IMR-90 (cell line): ENCODE measurements around the gene GCK. TPM values are rescaled to one million over a fixed set of nuclear protein-coding genes. Genes with fewer than 3 reads are reported as not detected.

Experiments
- ATAC-seq: fragments of 200-7000 bp; cut with Tn5 transposase; 2 replicates; pipeline ENCODE4 v1.9.1; 2020; ENCODE audit warnings: low read depth, mild to moderate bottlenecking, moderate library complexity
- BruUV-seq: library from RNA; stranded (reverse); fragments of 400-500 nt; replicated peaks from 2 replicates; lab custom pipeline; 2021; lab: Mats Ljungman, UMichigan
- CTCF ChIA-PET: fragments of 300-600 bp; formaldehyde crosslinking; extraction: SDS; loops from one replicate; lab custom pipeline; 2021; ENCODE audit warnings: antibody characterized with exemption; lab: Yijun Ruan, JAX
- POLR2A ChIA-PET: fragments of 300-600 bp; sonication (Branson Sonifier 250); formaldehyde crosslinking; loops from one replicate; lab custom pipeline; 2022; ENCODE audit warnings: antibody characterized with exemption; ENCODE audit not compliant: unreplicated experiment; lab: Charles Lee
- DNase-seq: peaks from one replicate; pipeline ENCODE4 v3.0.0; 2013
- H2AFZ ChIP-seq: replicated peaks from 2 replicates; pipeline ENCODE3; 2013; ENCODE audit warnings: low read length, mild to moderate bottlenecking; ENCODE audit not compliant: poor library complexity
- H2AK5ac ChIP-seq: 2 replicates; pipeline ENCODE4 v1.6.1; 2013; ENCODE audit warnings: low read depth, low read length, inconsistent platforms
- H2AK9ac ChIP-seq: replicated peaks from 2 replicates; pipeline ENCODE3; 2013; ENCODE audit warnings: mild to moderate bottlenecking, low read depth, low read length, moderate library complexity; ENCODE audit not compliant: poor library complexity
- H2BK120ac ChIP-seq: 2 replicates; pipeline ENCODE4 v1.6.1; 2013; ENCODE audit warnings: low read depth, low read length, inconsistent platforms
- H2BK15ac ChIP-seq: 3 replicates; pipeline ENCODE4 v1.6.1; 2013; ENCODE audit warnings: low read depth, low read length, inconsistent platforms
- H2BK20ac ChIP-seq: 2 replicates; pipeline ENCODE4 v1.6.1; 2013; ENCODE audit warnings: low read depth, mild to moderate bottlenecking, inconsistent platforms, low read length, moderate library complexity
- H2BK5ac ChIP-seq: 2 replicates; pipeline ENCODE4 v1.6.1; 2013; ENCODE audit warnings: mild to moderate bottlenecking, low read depth, low read length, inconsistent platforms; ENCODE audit not compliant: poor library complexity, severe bottlenecking
- H3K14ac ChIP-seq: replicated peaks from 2 replicates; pipeline ENCODE4 v1.6.1; 2013; ENCODE audit warnings: low read depth, low read length, inconsistent platforms
- H3K18ac ChIP-seq: 2 replicates; pipeline ENCODE4 v1.6.1; 2013; ENCODE audit warnings: low read depth, low read length, control low read depth
- H3K23ac ChIP-seq: 2 replicates; pipeline ENCODE4 v1.6.1; 2013; ENCODE audit warnings: low read depth, low read length, inconsistent platforms
- H3K27ac ChIP-seq: 2 replicates; pipeline ENCODE4 v1.5.1; 2013; ENCODE audit warnings: mild to moderate bottlenecking, control low read depth, low read length; ENCODE audit not compliant: insufficient read depth
- H3K27me3 ChIP-seq: 2 replicates; pipeline ENCODE4 v1.6.1; 2013; ENCODE audit warnings: low read length; ENCODE audit not compliant: control insufficient read depth, insufficient read depth
- H3K36me3 ChIP-seq: 2 replicates; pipeline ENCODE4 v1.6.1; 2013; ENCODE audit warnings: low read length, mixed read lengths; ENCODE audit not compliant: control insufficient read depth, insufficient read depth
- H3K4ac ChIP-seq: 2 replicates; pipeline ENCODE4 v1.6.1; 2013; ENCODE audit warnings: low read depth, low read length, inconsistent platforms
- H3K4me1 ChIP-seq: 2 replicates; pipeline ENCODE4 v1.6.1; 2013; ENCODE audit warnings: low read length, mixed read lengths; ENCODE audit not compliant: control insufficient read depth, insufficient read depth
- H3K4me2 ChIP-seq: 2 replicates; pipeline ENCODE4 v1.6.1; 2013; ENCODE audit warnings: low read depth, mild to moderate bottlenecking, control low read depth, low read length, moderate library complexity
- H3K4me3 ChIP-seq: 2 replicates; pipeline ENCODE4 v1.5.1; 2013; ENCODE audit warnings: low read depth, mild to moderate bottlenecking, control low read depth, low read length, moderate library complexity; ENCODE audit not compliant: insufficient read depth
- H3K56ac ChIP-seq: 2 replicates; pipeline ENCODE4 v1.6.1; 2013; ENCODE audit warnings: low read length, inconsistent platforms; ENCODE audit not compliant: insufficient read depth; ENCODE audit errors: extremely low read depth
- H3K79me1 ChIP-seq, 2 experiments: 2 replicates each; pipeline ENCODE4 v1.6.1; 2013; ENCODE audit warnings: low read length in 2 of 2, inconsistent platforms in 1 of 2, low read depth in 1 of 2
- H3K9ac ChIP-seq: 2 replicates; pipeline ENCODE4 v1.6.1; 2013; ENCODE audit warnings: low read depth, low read length, control low read depth
- H3K9me1 ChIP-seq: 2 replicates; pipeline ENCODE4 v1.6.1; 2013; ENCODE audit warnings: low read length, inconsistent platforms; ENCODE audit not compliant: insufficient read depth
- H3K9me3 ChIP-seq: 2 replicates; pipeline ENCODE4 v1.6.1; 2013; ENCODE audit warnings: low read length; ENCODE audit not compliant: control insufficient read depth, insufficient read depth
- H4K20me1 ChIP-seq: 2 replicates; pipeline ENCODE4 v1.6.1; 2013; ENCODE audit warnings: low read length, inconsistent platforms; ENCODE audit not compliant: insufficient read depth
- H4K5ac ChIP-seq: 2 replicates; pipeline ENCODE4 v1.6.1; 2013; ENCODE audit warnings: mild to moderate bottlenecking, low read depth, low read length, control low read depth
- H4K8ac ChIP-seq, 2 experiments: 2 replicates each; pipeline ENCODE4 v1.6.1; 2013; ENCODE audit warnings: low read depth in 2 of 2, low read length in 2 of 2, control low read depth in 1 of 2, inconsistent platforms in 1 of 2
- H4K91ac ChIP-seq: 2 replicates; pipeline ENCODE4 v1.6.1; 2013; ENCODE audit warnings: low read depth, low read length, inconsistent platforms; ENCODE audit not compliant: insufficient read depth
- CEBPB ChIP-seq: IDR thresholded peaks from 2 replicates; pipeline ENCODE4 v1.6.1; 2012; ENCODE audit warnings: low read depth, low read length, improper control_type of control experiment
- CHD1 ChIP-seq: IDR thresholded peaks from 2 replicates; pipeline ENCODE4 v1.6.1; 2012; ENCODE audit warnings: low read depth, low read length, improper control_type of control experiment
- FOS ChIP-seq: fragments of 150-350 bp; IDR thresholded peaks from 2 replicates; pipeline ENCODE4 v1.6.1; 2016; ENCODE audit warnings: low read depth, low read length
- MAFK ChIP-seq: IDR thresholded peaks from 2 replicates; pipeline ENCODE4 v1.6.1; 2012; ENCODE audit warnings: low read depth, low read length, improper control_type of control experiment
- MAZ ChIP-seq: IDR thresholded peaks from 2 replicates; pipeline ENCODE4 v1.6.1; 2012; ENCODE audit warnings: low read depth, mild to moderate bottlenecking, low read length, improper control_type of control experiment, moderate library complexity, borderline replicate concordance
- RAD21 ChIP-seq: IDR thresholded peaks from 2 replicates; pipeline ENCODE4 v1.6.1; 2012; ENCODE audit warnings: low read length, improper control_type of control experiment
- RCOR1 ChIP-seq: IDR thresholded peaks from 2 replicates; pipeline ENCODE4 v1.6.1; 2012; ENCODE audit warnings: mild to moderate bottlenecking, low read length, improper control_type of control experiment; ENCODE audit not compliant: insufficient replicate concordance
- RFX5 ChIP-seq: IDR thresholded peaks from 2 replicates; pipeline ENCODE4 v1.8.0; 2012; ENCODE audit warnings: low read depth, mild to moderate bottlenecking, low read length, moderate library complexity
- WGBS, 2 experiments: methylation state at CpG; one replicate each; pipeline versions ENCODE4 v1.1.5 to v1.1.7; 2013; ENCODE audit warnings: missing lambda C conversion rate in 2 of 2; ENCODE audit not compliant: insufficient read length in 1 of 2; ENCODE audit errors: extremely low coverage in 2 of 2; 5-methylcytosine and 5-hydroxymethylcytosine counted together
- dilution Hi-C: fragments of 300-500 bp; cut with HindIII; formaldehyde crosslinking; loops from one replicate; pipeline ENCODE4 v1.14.3; 2018; ENCODE audit warnings: low sequenced_read_pairs; ENCODE audit not compliant: unreplicated experiment
- in situ Hi-C: fragments of 300-500 bp; cut with MboI; formaldehyde crosslinking; loops from 3 replicates; pipeline ENCODE4 v1.14.3; 2019; ENCODE audit warnings: low sequenced_read_pairs, inconsistent platforms, mixed read lengths
- intact Hi-C: fragments of 100-400 bp; cut with micrococcal nuclease; formaldehyde crosslinking; loops from 2 replicates; pipeline ENCODE4 v1.10.0; 2022
- polyA plus RNA-seq, 3 experiments: library from polyadenylated mRNA; depleted of rRNA; stranded (reverse); fragments of >200 nt; gene quantifications; 2 replicates each; pipeline ENCODE4 v1.2.3, GENCODE V29; 2012; ENCODE audit warnings: low replicate concordance in 1 of 3
- total RNA-seq: library from RNA; depleted of rRNA; stranded (reverse); fragments of >200 nt; gene quantifications from 2 replicates; pipeline ENCODE4 v1.2.3, GENCODE V29; 2012
- TF ChIP-seq, protein P1 (sequence below): conservative IDR thresholded peaks from 2 replicates; pipeline ENCODE4 v1.5.1; 2012; ENCODE audit warnings: mild to moderate bottlenecking, low read depth, low read length, improper control_type of control experiment
- TF ChIP-seq, protein P2 (sequence below): fragments of 150-350 bp; IDR thresholded peaks from 2 replicates; pipeline ENCODE4 v1.6.1; 2016; ENCODE audit warnings: low read depth, mild to moderate bottlenecking, low read length, moderate library complexity, borderline replicate concordance

GCK gene
- total and polyA plus RNA-seq, 2 of the 4 experiments (the other 2 are of a cell fraction): 0.14 to 0.18 TPM

DNA sequence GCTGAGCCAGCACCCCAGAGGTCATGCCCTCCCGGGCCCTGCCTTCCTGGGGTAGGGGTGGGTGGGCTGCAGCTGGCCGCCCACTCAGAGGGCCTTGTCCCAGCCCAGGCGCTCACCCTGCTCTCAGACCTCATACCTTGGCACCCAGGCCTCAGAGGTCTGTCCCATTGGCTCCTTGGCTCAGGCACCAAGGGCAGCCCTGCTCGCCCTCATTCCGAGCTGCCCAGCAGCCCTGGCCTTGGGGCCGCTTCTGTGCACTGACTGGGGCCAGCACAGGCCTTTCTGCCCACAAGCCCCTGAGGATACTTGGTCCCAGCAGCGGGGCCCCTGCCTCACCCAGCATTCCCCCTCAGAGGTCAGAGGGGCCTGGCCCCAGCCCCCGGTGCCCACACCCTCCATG, 45.8 kb upstream of the GCK start:
- no peak for ATAC-seq
- intact Hi-C loops (no loop called here), in situ Hi-C loops (no loop called here), dilution Hi-C loops (no loop called here)
- Histone ChIP-seq H3K18ac (no peak overlapping the region), H2BK20ac (no peak overlapping the region), H3K27me3 (peaks cover 34% of the 10 kb centered on the region), H2AK5ac (no peak overlapping the region), H3K56ac (no peak overlapping the region), H3K4me1 (no peaks in the 10 kb centered on the region), H2AFZ (no peak overlapping the region), H3K9me1 (no peaks in the 10 kb centered on the region), H3K9ac (no peak overlapping the region), H3K4ac (no peak overlapping the region), H3K4me2 (no peak overlapping the region), H3K79me1 (no peaks in the 10 kb centered on the region), H2BK5ac (no peak overlapping the region), H4K8ac (no peak overlapping the region), H3K23ac (no peak overlapping the region), H2BK15ac (no peak overlapping the region), H3K36me3 (no peaks in the 10 kb centered on the region), H2AK9ac (no peak overlapping the region), H3K27ac (no peak overlapping the region), H2BK120ac (no peak overlapping the region), H4K20me1 (no peaks in the 10 kb centered on the region), H3K4me3 (no peak overlapping the region), H3K9me3 (no peaks in the 10 kb centered on the region), H3K14ac (no peak overlapping the region), H4K5ac (no peak overlapping the region), H4K91ac (no peak overlapping the region)
- WGBS, 2 experiments: 92% methylated on average over 2 of the region's 8 CpGs; no CpG with 5 or more reads in 1 of the 2 experiments
- no peak for DNase-seq
- TF ChIP-seq RFX5 (no peak), RCOR1 (no peak), CEBPB (no peak), FOS (no peak), MAZ (no peak), CHD1 (no peak), RAD21 (no peak), MAFK (no peak)
- TF ChIP-seq, protein P1, sequence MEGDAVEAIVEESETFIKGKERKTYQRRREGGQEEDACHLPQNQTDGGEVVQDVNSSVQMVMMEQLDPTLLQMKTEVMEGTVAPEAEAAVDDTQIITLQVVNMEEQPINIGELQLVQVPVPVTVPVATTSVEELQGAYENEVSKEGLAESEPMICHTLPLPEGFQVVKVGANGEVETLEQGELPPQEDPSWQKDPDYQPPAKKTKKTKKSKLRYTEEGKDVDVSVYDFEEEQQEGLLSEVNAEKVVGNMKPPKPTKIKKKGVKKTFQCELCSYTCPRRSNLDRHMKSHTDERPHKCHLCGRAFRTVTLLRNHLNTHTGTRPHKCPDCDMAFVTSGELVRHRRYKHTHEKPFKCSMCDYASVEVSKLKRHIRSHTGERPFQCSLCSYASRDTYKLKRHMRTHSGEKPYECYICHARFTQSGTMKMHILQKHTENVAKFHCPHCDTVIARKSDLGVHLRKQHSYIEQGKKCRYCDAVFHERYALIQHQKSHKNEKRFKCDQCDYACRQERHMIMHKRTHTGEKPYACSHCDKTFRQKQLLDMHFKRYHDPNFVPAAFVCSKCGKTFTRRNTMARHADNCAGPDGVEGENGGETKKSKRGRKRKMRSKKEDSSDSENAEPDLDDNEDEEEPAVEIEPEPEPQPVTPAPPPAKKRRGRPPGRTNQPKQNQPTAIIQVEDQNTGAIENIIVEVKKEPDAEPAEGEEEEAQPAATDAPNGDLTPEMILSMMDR: no peak
- TF ChIP-seq, protein P2, sequence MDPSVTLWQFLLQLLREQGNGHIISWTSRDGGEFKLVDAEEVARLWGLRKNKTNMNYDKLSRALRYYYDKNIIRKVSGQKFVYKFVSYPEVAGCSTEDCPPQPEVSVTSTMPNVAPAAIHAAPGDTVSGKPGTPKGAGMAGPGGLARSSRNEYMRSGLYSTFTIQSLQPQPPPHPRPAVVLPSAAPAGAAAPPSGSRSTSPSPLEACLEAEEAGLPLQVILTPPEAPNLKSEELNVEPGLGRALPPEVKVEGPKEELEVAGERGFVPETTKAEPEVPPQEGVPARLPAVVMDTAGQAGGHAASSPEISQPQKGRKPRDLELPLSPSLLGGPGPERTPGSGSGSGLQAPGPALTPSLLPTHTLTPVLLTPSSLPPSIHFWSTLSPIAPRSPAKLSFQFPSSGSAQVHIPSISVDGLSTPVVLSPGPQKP: no peak
- no TSS peak for BruUV-seq
- ChIA-PET POLR2A (no interaction called here), CTCF (no interaction called here)
